KOPT-K1 (cell line): ENCODE results near the gene MACC1.
"Not testable (repeated sequence)": the region's sequence is repeated elsewhere in the genome, so short reads cannot be mapped to it uniquely, and the experiment has no call there.

ENCODE experiments used
- H3K27ac ChIP-seq: fragments of 200-600 bp; sonication (generic); 2 replicates; pipeline ENCODE4 v1.5.1; 2016; ENCODE audit warnings: antibody characterized with exemption, mild to moderate bottlenecking, low read depth, low read length; ENCODE audit not compliant: poor library complexity, severe bottlenecking
- H3K36me3 ChIP-seq: fragments of 200-600 bp; sonication (generic); 2 replicates; pipeline ENCODE4 v1.5.1; 2017; ENCODE audit warnings: antibody characterized with exemption, mild to moderate bottlenecking, low read length, moderate library complexity; ENCODE audit not compliant: insufficient read depth
- H3K9me3 ChIP-seq: fragments of 200-600 bp; sonication (generic); 2 replicates; pipeline ENCODE4 v1.5.1; 2017; ENCODE audit warnings: antibody characterized with exemption, low read length, mild to moderate bottlenecking; ENCODE audit not compliant: insufficient read depth, poor library complexity, severe bottlenecking

The MACC1 gene

GRCh38 chr7:20201380-20201779 lies 15.8 kb downstream of the MACC1 start:
- H3K36me3 ChIP-seq = no peaks in the 10 kb centered on the region
- no peak overlapping the region for H3K27ac ChIP-seq
- H3K9me3 ChIP-seq = no peaks in the 10 kb centered on the region

GRCh38 chr7:20200971-20201370 lies 16.2 kb downstream of the MACC1 start:
- H3K27ac ChIP-seq = no peak overlapping the region
- no peaks in the 10 kb centered on the region for H3K36me3 ChIP-seq
- no peaks in the 10 kb centered on the region for H3K9me3 ChIP-seq

GRCh38 chr7:20200361-20200760 lies 16.8 kb downstream of the MACC1 start:
- no peak overlapping the region for H3K27ac ChIP-seq
- no peaks in the 10 kb centered on the region for H3K36me3 ChIP-seq
- no peaks in the 10 kb centered on the region for H3K9me3 ChIP-seq

DNA sequence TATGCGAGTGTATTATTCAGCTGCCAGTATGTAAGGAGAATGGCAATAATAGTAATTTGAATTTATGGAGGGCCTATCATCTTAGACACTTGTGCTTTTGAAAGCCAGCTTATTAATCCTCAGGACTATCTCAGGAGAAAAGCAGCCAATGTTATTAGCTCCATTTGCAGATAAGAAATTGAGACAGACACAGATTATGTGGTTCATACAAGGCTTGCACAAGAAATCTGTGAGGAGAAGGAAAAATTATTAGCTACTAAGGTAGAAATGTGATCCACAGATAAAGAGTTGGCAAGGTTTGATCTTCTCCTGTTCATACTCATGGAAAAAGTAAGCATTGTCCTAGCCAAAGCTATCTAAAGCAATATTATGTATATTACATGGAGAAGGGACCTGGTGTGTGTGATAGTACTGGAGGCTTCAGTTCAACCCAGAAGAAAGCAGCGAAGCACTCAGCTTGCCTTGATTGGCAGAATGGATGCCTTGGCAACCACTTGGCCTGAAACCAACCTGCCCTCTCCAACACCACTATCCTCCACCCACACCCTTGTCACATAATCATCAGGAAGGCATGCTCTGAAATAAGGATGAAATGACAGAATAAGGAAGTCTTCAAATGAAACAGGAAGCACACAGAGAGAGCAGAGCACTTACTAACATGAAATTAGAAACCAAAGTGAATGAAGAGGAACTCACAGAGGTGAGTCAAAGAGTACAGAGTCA lies 18.0 kb downstream of the MACC1 start:
- Histone ChIP-seq H3K27ac (no peak overlapping the region), H3K9me3 (no peaks in the 10 kb centered on the region), H3K36me3 (no peaks in the 10 kb centered on the region)

DNA sequence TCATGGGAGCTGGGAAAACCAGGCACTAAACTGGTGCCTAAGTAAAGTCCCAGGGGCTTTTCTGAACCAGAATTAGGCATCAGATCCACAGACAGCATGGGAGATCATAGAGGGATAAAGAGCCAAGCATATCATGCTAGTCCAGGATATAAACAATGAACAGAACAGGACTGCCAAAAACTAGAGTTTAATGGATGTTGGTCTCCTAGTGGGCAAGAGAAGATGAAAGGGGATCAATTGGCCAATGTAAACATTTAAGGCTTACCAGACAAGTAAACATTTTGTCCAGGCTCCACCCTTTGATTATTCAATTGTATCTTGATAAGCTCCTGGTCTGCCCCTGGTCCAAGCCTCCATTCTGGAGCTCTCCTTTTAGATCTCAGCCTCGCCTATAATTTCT lies 18.9 kb downstream of the MACC1 start:
- Histone ChIP-seq H3K36me3 (no peaks in the 10 kb centered on the region), H3K9me3 (no peaks in the 10 kb centered on the region), H3K27ac (no peak overlapping the region)

DNA sequence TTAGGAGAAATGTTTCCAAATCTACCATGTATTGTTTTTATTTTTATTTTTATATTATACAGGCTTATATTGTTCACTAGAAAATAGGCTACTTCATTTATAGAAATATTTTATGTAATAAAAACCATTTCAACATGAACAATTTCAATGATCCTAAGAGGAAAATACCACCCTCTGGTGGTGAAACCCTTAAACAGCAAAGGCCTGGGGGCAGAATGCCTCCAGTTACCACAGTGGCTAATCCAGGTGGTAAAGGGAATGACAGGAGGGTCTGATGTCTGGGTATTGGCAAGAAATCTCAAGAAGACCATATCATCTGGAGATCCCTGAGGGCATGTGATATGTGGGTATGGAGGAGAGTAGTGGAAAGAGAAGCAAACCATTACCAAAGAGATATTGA lies 19.3 kb downstream of the MACC1 start:
- no peaks in the 10 kb centered on the region for H3K9me3 ChIP-seq
- no peaks in the 10 kb centered on the region for H3K36me3 ChIP-seq
- H3K27ac ChIP-seq = no peak overlapping the region

GRCh38 chr7:20197125-20197748 lies 19.9 kb downstream of the MACC1 start:
- Histone ChIP-seq H3K27ac (no peak overlapping the region), H3K9me3 (no peaks in the 10 kb centered on the region), H3K36me3 (no peaks in the 10 kb centered on the region)

DNA sequence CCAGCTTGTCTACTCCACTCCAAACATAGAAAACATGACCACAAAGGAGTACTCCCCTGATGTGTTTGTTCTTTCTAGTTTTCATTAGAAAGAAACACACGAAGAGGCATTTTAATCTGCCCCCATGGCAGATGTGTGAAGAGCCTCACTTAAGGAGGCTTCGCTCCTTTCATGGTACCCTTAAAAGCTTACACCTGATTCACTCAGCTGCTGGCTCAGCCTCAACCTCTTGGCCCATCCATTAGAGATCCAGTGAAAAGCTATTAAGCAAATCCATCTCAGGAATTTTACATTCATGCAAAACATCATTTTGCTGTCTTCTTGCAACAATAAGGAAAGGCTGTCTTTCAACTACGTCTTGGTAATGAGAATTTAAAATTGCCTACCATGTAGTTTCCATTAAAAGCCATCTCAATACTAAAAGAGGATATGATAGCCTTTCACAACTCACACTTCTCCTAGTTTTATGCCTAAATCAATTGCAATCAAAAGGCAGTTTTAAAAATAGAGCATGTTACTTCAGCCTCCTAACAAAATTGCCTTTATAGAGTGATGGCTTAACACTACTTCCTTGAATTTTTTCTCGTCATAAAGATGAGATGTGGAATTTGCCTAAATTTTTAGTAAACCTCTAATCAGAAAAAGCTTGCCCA lies 22.7 kb downstream of the MACC1 start:
- no peak overlapping the region for H3K27ac ChIP-seq
- no peaks in the 10 kb centered on the region for H3K36me3 ChIP-seq

GRCh38 chr7:20193873-20194272 lies 23.3 kb downstream of the MACC1 start:
- no peak overlapping the region for H3K27ac ChIP-seq

More for the DNA sequence above, 22.7 kb downstream of the MACC1 start:
- H3K9me3 ChIP-seq = no peaks in the 10 kb centered on the region

DNA sequence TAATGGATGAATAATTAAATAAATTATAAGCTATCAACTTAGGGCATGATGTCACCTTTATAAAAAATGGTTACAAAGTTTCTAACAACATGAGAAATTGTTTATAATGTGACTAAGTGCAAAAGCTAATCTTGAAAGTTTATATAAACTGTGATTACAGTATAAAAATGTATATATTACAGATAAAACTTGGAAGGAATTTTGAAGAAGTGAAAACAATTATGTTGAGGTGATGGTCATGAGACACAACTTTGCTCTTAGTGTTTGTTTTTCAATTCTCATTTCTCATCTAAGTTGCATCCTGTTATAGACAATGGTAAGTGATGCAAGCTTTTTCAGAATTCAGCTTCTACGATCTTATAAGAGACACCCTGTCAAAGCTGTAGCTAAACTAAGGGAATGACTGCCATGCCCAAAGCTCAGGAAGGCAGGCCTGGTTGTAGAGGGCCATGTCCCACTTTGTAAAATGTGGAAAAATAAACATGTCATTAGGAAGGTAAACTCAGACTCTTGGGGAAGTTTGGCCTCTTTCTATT lies 23.9 kb downstream of the MACC1 start:
- no peaks in the 10 kb centered on the region for H3K36me3 ChIP-seq
- no peaks in the 10 kb centered on the region for H3K9me3 ChIP-seq
- no peak overlapping the region for H3K27ac ChIP-seq

More at GRCh38 chr7:20193873-20194272, 23.3 kb downstream of the MACC1 start:
- H3K9me3 ChIP-seq = no peaks in the 10 kb centered on the region
- no peaks in the 10 kb centered on the region for H3K36me3 ChIP-seq

DNA sequence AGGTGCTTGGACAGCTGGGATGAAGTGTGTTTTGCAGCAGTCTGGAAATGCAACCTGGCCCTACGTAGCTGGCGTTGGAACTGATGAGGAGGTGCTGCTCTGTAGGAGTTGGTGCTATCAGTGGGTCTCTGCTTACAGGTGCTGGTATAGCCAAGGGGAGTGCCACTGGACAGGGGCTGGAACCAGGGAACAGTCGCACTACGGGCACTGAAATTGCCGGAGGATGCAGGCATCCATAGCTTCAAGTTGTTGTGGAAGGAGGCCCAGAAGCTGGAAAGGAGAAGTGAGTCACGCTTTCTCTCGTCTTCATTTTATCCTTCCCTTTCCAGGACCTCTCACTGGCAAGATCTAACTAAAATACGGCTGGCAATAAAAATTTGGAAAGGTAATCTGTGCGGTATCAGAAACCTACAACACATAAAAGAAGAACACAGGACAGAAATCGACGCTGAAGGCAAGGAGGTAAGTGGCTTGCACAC lies 25.8 kb downstream of the MACC1 start:
- Histone ChIP-seq H3K9me3 (no peaks in the 10 kb centered on the region), H3K27ac (no peak overlapping the region), H3K36me3 (no peaks in the 10 kb centered on the region)

- H3K9me3 ChIP-seq = no peaks in the 10 kb centered on the region
- no peaks in the 10 kb centered on the region for H3K36me3 ChIP-seq
- no peak overlapping the region for H3K27ac ChIP-seq
Observed at GRCh38 chr7:20190560-20191390, 26.4 kb downstream of the MACC1 start.

DNA sequence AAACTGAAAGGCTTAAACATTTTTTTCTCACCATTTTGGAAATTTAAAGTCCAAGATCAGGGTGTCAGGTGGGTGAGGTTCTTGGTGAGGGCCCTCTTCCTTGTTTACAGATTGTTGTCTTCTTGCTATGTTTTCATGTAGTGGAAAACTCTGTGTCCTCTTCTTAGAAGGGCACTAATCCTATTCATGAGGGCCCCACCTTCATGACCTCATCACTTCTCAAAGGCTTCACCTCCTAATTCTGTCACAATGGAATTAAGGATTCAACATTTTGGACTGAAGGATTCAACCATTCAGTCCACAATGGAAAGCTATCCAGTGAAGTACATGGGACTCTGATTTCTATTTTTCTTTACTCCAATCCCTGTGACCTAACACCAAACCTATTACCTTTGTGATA lies 27.3 kb downstream of the MACC1 start:
- Histone ChIP-seq H3K36me3 (no peaks in the 10 kb centered on the region), H3K9me3 (no peaks in the 10 kb centered on the region), H3K27ac (no peak overlapping the region)

DNA sequence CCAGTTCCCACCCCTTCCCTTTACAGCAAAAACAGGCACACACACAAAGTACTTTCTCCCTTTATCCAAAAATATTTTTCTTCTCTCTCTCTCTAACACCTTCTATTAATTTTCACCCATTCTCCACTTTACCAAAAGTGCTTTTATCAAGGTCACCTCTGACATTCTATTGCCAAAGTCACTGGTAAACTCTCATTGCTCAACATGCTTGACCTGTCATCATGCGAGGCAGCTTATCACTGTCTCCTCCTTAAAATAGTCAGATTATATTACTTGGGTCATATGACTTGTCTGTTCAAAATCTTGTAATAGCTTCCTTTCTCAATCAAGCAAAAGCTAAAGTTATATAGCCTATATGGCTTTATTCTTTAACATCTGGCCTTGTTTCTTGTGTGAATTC lies 28.6 kb downstream of the MACC1 start:
- Histone ChIP-seq H3K36me3 (no peaks in the 10 kb centered on the region), H3K27ac (no peak overlapping the region), H3K9me3 (no peaks in the 10 kb centered on the region)

DNA sequence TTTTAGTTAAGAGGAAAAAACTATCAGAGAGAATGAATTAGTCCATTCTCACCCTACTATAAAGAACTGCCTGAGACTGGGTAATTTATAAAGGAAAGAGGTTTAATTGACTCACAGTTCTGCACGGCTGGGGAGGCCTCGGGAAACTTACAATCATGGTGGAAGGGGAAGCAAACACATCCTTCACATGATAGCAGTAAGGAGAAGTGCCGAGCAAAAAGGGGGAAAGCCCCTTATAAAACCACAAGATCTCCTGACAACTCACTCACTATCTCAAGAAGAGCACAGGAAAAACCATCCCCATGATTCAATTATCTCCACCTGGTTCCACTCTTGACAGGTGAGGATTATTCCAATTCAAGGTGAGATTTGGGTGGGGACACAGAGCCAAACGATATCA lies 29.3 kb downstream of the MACC1 start:
- not testable (repeated sequence) for H3K27ac ChIP-seq, H3K36me3 ChIP-seq, H3K9me3 ChIP-seq
